Loucy (cell line): ENCODE data around the gene TYMP.

Experiments used
- CTCF ChIP-seq: fragments of 200-600 bp; sonication (generic); conservative IDR thresholded peaks from 2 replicates; pipeline ENCODE4 v1.5.1; 2014; ENCODE audit warnings: mild to moderate bottlenecking, antibody characterized with exemption, low read length
- EZH2phosphoT487 ChIP-seq: fragments of 200-600 bp; IDR thresholded peaks from 2 replicates; pipeline ENCODE4 v1.6.1; 2018; ENCODE audit warnings: antibody characterized with exemption, mild to moderate bottlenecking, moderate library complexity, borderline replicate concordance

GRCh38 chr22:50535113-50535512 is 5.3 kb upstream of the TYMP start:
- TF ChIP-seq CTCF (no peak), EZH2phosphoT487 (no peak)
